ENCODE measurements around the gene NCKAP5. TPM values are rescaled to one million over a fixed set of nuclear protein-coding genes. Genes with fewer than 3 reads are reported as not detected.

Gene NCKAP5
- total and polyA plus RNA-seq, 9 of the 15 experiments (the other 6 are each of a cell fraction or from before 2014, with no cell fraction given) = not detected

DNA sequence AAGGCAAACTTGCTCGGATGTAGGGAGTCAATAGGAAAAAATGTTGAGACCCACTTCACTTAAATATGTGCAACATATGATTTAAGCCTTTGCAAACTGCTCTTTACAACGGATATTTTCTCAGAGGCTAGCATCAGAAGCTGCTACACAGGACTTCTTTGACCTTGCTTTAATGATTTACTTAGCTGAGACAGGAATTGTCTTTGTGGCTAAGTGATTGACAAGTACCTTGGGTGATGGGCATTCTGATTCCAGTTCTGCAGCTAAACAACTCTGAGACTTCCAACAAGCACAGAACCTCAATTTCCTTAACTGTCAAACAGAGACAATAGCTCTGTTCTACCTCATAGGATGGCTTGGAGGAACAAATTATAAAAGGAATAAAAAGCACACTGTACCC is 150.2 kb downstream of the NCKAP5 start (continued):
- no peak for TF ChIP-seq MXI1 (IDR thresholded peaks at IDR 0.05; ENCODE audit: low read depth, low read length)
- TF ChIP-seq SNIP1 (IDR thresholded peaks at IDR 0.05; ENCODE audit: low read depth) = no peak
- no peak for TF ChIP-seq RBBP5 (IDR thresholded peaks at IDR 0.05; ENCODE audit: borderline replicate concordance, insufficient read depth, low read length, poor library complexity, severe bottlenecking)

DNA sequence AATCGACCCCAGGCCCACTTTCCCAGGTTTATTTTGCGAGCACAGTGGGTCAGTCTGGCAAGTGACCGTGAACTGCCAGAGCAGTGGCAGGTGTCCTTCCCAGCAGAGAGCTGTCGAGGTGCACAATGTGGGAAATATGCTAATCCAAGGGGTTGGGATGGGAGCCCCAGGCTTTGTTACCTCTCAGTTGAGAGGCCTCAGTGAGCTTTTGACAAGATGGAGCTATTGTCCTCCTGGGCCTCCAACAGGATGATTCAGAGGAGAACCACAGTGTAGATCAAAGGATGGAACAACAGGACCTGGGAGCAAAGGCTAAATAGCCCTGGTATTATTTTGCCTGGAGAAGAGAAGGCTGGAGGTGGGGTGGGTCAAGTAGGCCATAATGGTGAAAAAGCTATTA is 150.8 kb downstream of the NCKAP5 start:
- ChIA-PET CTCF (ENCODE audit: low intra/inter-chr PET ratio) (no interaction called here), POLR2A (no interaction called here)
- no peaks in the 10 kb centered on the region for H3K9me1 ChIP-seq (ENCODE audit: control insufficient read depth, insufficient read depth, low read length)
- no peak for FAIRE-seq
- WGBS (ENCODE audit: insufficient coverage, low coverage, missing lambda C conversion rate) = 0% methylated on average over 4 of the region's 4 CpGs
- H4K20me1 ChIP-seq (replicated peaks; ENCODE audit: control insufficient read depth, insufficient read depth, low read length) = no peaks in the 10 kb centered on the region
- intact Hi-C loops (cut with micrococcal nuclease) = no loop called here
- no peak overlapping the region for H2AFZ ChIP-seq (ENCODE audit: low read depth, low read length)
- in situ Hi-C loops (cut with MboI) = no loop called here
- TF ChIP-seq NRF1 (conservative IDR thresholded peaks at IDR 0.05 in 1 of 2, IDR thresholded peaks at IDR 0.05 in 1 of 2) = no peak
- TF ChIP-seq TEAD4 (IDR thresholded peaks at IDR 0.05; ENCODE audit: low read length) = no peak
- no peak for TF ChIP-seq TEAD4 (CRISPR knock-in tag; IDR thresholded peaks at IDR 0.05; ENCODE audit: borderline replicate concordance)
- TF ChIP-seq WHSC1 (IDR thresholded peaks at IDR 0.05; ENCODE audit: low read length) = no peak
- no peak for TF ChIP-seq NCOA2 (IDR thresholded peaks at IDR 0.05; ENCODE audit: partially characterized antibody in 2 of 2)
- no peak for TF ChIP-seq MEIS2 (IDR thresholded peaks at IDR 0.05; ENCODE audit: partially characterized antibody)
- TF ChIP-seq, protein P1, sequence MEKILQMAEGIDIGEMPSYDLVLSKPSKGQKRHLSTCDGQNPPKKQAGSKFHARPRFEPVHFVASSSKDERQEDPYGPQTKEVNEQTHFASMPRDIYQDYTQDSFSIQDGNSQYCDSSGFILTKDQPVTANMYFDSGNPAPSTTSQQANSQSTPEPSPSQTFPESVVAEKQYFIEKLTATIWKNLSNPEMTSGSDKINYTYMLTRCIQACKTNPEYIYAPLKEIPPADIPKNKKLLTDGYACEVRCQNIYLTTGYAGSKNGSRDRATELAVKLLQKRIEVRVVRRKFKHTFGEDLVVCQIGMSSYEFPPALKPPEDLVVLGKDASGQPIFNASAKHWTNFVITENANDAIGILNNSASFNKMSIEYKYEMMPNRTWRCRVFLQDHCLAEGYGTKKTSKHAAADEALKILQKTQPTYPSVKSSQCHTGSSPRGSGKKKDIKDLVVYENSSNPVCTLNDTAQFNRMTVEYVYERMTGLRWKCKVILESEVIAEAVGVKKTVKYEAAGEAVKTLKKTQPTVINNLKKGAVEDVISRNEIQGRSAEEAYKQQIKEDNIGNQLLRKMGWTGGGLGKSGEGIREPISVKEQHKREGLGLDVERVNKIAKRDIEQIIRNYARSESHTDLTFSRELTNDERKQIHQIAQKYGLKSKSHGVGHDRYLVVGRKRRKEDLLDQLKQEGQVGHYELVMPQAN (IDR thresholded peaks at IDR 0.05; ENCODE audit: borderline replicate concordance) = no peak
- no peak for TF ChIP-seq ZNF668 (CRISPR knock-in tag; IDR thresholded peaks at IDR 0.05)
- no peak for TF ChIP-seq CBFA2T3 (IDR thresholded peaks at IDR 0.05)
- no peak for TF ChIP-seq BCL6 (CRISPR knock-in tag; IDR thresholded peaks at IDR 0.05)
- no peaks in the 10 kb centered on the region for H3K79me2 ChIP-seq (ENCODE audit: control insufficient read depth, insufficient read depth, low read length)
- no peaks in the 10 kb centered on the region for H3K9me3 ChIP-seq (replicated peaks; ENCODE audit: control insufficient read depth, insufficient read depth, low read depth, low read length)
- no TSS peak for BruUV-seq (replicated peaks)
- no peak overlapping the region for H3K9ac ChIP-seq (ENCODE audit: insufficient read depth in 1 of 2, low read depth in 2 of 2, low read length in 2 of 2)
- H3K36me3 ChIP-seq (ENCODE audit: control insufficient read depth, insufficient read depth, low read length) = no peaks in the 10 kb centered on the region
- H3K27me3 ChIP-seq (ENCODE audit: control insufficient read depth in 2 of 2, insufficient read depth in 2 of 2, low read length in 2 of 2) = no peaks in the 10 kb centered on the region
- no peak for DNase-seq (ENCODE audit: extremely low read depth in 1 of 4, low spot score in 3 of 4)
- no peak overlapping the region for H3K4me2 ChIP-seq (ENCODE audit: insufficient read depth, low read length)
- no peak for ATAC-seq
- H3K4me1 ChIP-seq (replicated peaks in 1 of 2; ENCODE audit: control insufficient read depth in 2 of 2, insufficient read depth in 2 of 2, low read length in 2 of 2) = no peaks in the 10 kb centered on the region
- H3K27ac ChIP-seq (ENCODE audit: extremely low read depth, low read depth, low read length) = no peak overlapping the region
- no peak overlapping the region for H3K4me3 ChIP-seq

All from K562 (cell line).